H9 (cell line): ENCODE data around the gene MYO7A. TPM values are rescaled to one million over a fixed set of nuclear protein-coding genes. Genes with fewer than 3 reads are reported as not detected.

Experiments used
- DNase-seq: peaks from one replicate; pipeline ENCODE4 v3.0.0-alpha.2; 2017
- H2AFZ ChIP-seq: one replicate; pipeline ENCODE4 v1.6.1; 2013; ENCODE audit warnings: mild to moderate bottlenecking, low read length, control low read depth, moderate library complexity
- H2AK5ac ChIP-seq: 2 replicates; pipeline ENCODE4 v1.6.1; 2013; ENCODE audit warnings: low read length, control low read depth, mixed read lengths; ENCODE audit not compliant: insufficient read length
- H2BK120ac ChIP-seq: one replicate; pipeline ENCODE4 v1.6.1; 2013; ENCODE audit warnings: low read depth, mild to moderate bottlenecking, low read length, control low read depth, inconsistent platforms; ENCODE audit not compliant: poor library complexity, severe bottlenecking
- H2BK12ac ChIP-seq: 2 replicates; pipeline ENCODE4 v1.6.1; 2013; ENCODE audit warnings: low read length, control low read depth, mixed read lengths, low read depth; ENCODE audit not compliant: insufficient read length
- H2BK15ac ChIP-seq: 2 replicates; pipeline ENCODE4 v1.6.1; 2013; ENCODE audit warnings: low read depth, low read length, control low read depth
- H2BK20ac ChIP-seq: one replicate; pipeline ENCODE4 v1.6.1; 2013; ENCODE audit warnings: low read depth, mild to moderate bottlenecking, low read length, control low read depth, inconsistent platforms; ENCODE audit not compliant: poor library complexity, severe bottlenecking
- H2BK5ac ChIP-seq: 2 replicates; pipeline ENCODE4 v1.6.1; 2013; ENCODE audit warnings: low read length, control low read depth, mixed read lengths; ENCODE audit not compliant: insufficient read length
- H3K14ac ChIP-seq: 2 replicates; pipeline ENCODE4 v1.6.1; 2013; ENCODE audit warnings: low read length, control low read depth; ENCODE audit not compliant: insufficient read depth
- H3K18ac ChIP-seq: 2 replicates; pipeline ENCODE4 v1.6.1; 2013; ENCODE audit warnings: low read depth, mild to moderate bottlenecking, mixed read lengths, low read length, control low read depth; ENCODE audit not compliant: insufficient read length
- H3K23ac ChIP-seq: 2 replicates; pipeline ENCODE4 v1.6.1; 2013; ENCODE audit warnings: low read length, control low read depth, mixed read lengths, low read depth; ENCODE audit not compliant: insufficient read length
- H3K23me2 ChIP-seq: 2 replicates; pipeline ENCODE4 v1.6.1; 2013; ENCODE audit warnings: low read depth, mild to moderate bottlenecking, mixed read lengths, low read length, control low read depth; ENCODE audit not compliant: insufficient read length, poor library complexity, severe bottlenecking
- H3K27ac ChIP-seq: 2 replicates; pipeline ENCODE4 v1.5.1; 2013; ENCODE audit warnings: low read length, control low read depth, mixed read lengths, low read depth; ENCODE audit not compliant: insufficient read length
- H3K27me3 ChIP-seq: 2 replicates; pipeline ENCODE4 v1.6.1; 2013; ENCODE audit warnings: low read length, control low read depth, inconsistent platforms; ENCODE audit not compliant: insufficient read depth
- H3K4ac ChIP-seq: 2 replicates; pipeline ENCODE4 v1.6.1; 2013; ENCODE audit warnings: low read depth, mild to moderate bottlenecking, control low read depth, inconsistent platforms, low read length, moderate library complexity
- H3K4me1 ChIP-seq: 2 replicates; pipeline ENCODE4 v1.6.1; 2013; ENCODE audit warnings: low read length, control low read depth, inconsistent platforms; ENCODE audit not compliant: insufficient read depth
- H3K4me2 ChIP-seq: 2 replicates; pipeline ENCODE4 v1.6.1; 2013; ENCODE audit warnings: low read length, control low read depth, mixed read lengths; ENCODE audit not compliant: insufficient read length, insufficient read depth
- H3K56ac ChIP-seq: 2 replicates; pipeline ENCODE4 v1.6.1; 2013; ENCODE audit warnings: low read depth, mild to moderate bottlenecking, mixed read lengths, low read length, control low read depth; ENCODE audit not compliant: insufficient read length
- H3K79me1 ChIP-seq: 2 replicates; pipeline ENCODE4 v1.6.1; 2013; ENCODE audit warnings: low read depth, mild to moderate bottlenecking, moderate library complexity, low read length, control low read depth, inconsistent platforms; ENCODE audit not compliant: insufficient read depth, poor library complexity, severe bottlenecking
- H3K79me2 ChIP-seq: 2 replicates; pipeline ENCODE4 v1.6.1; 2013; ENCODE audit warnings: low read length, control low read depth, inconsistent platforms; ENCODE audit not compliant: insufficient read depth
- H3K9ac ChIP-seq: 2 replicates; pipeline ENCODE4 v1.6.1; 2013; ENCODE audit warnings: low read length, control low read depth, mixed read lengths; ENCODE audit not compliant: insufficient read length; ENCODE audit errors: extremely low read depth
- H3K9me3 ChIP-seq: one replicate; pipeline ENCODE4 v1.6.1; 2013; ENCODE audit warnings: low read depth, low read length, inconsistent platforms; ENCODE audit not compliant: control insufficient read depth
- H3T11ph ChIP-seq: one replicate; pipeline ENCODE4 v1.6.1; 2013; ENCODE audit warnings: mild to moderate bottlenecking, low read length, control low read depth, inconsistent platforms
- H4K20me1 ChIP-seq: one replicate; pipeline ENCODE4 v1.6.1; 2013; ENCODE audit not compliant: control insufficient read depth, insufficient read length, insufficient read depth
- H4K5ac ChIP-seq: 2 replicates; pipeline ENCODE4 v1.6.1; 2013; ENCODE audit warnings: low read depth, mild to moderate bottlenecking, mixed read lengths, low read length, control low read depth; ENCODE audit not compliant: insufficient read length
- H4K8ac ChIP-seq: replicated peaks from 2 replicates; pipeline ENCODE4 v1.6.1; 2013; ENCODE audit warnings: low read length, control low read depth, mixed read lengths, low read depth; ENCODE audit not compliant: insufficient read length
- H4K91ac ChIP-seq: 2 replicates; pipeline ENCODE4 v1.6.1; 2013; ENCODE audit warnings: low read depth, mild to moderate bottlenecking, moderate library complexity, mixed read lengths, low read length, control low read depth; ENCODE audit not compliant: insufficient read length
- H3K27ac Mint-ChIP-seq, 3 experiments: 2 replicates in 2 of 3; 3 replicates in 1 of 3; pipeline ENCODE4 v1.8.0; 2020 to 2021; ENCODE audit warnings: mixed read lengths in 3 of 3, mild to moderate bottlenecking in 1 of 3, moderate library complexity in 1 of 3
- H3K27me3 Mint-ChIP-seq: 2 replicates; pipeline ENCODE4 v1.8.0; 2021; ENCODE audit warnings: low read depth, mild to moderate bottlenecking, moderate library complexity, mixed read lengths
- H3K36me3 Mint-ChIP-seq, 3 experiments: 2 replicates in 2 of 3; 3 replicates in 1 of 3; pipeline ENCODE4 v1.8.0; 2020 to 2021; ENCODE audit warnings: low read depth in 3 of 3, mixed read lengths in 3 of 3; ENCODE audit not compliant: insufficient read depth in 1 of 3
- H3K4me1 Mint-ChIP-seq, 2 experiments: 2 replicates each; pipeline ENCODE4 v1.8.0; 2020; ENCODE audit warnings: mixed read lengths in 2 of 2
- H3K4me3 Mint-ChIP-seq, 2 experiments: 2 replicates in 1 of 2; 3 replicates in 1 of 2; pipeline ENCODE4 v1.8.0; 2020 to 2021; ENCODE audit warnings: mild to moderate bottlenecking in 2 of 2, mixed read lengths in 2 of 2, moderate library complexity in 1 of 2
- H3K9me3 Mint-ChIP-seq, 2 experiments: 2 replicates in 1 of 2; 3 replicates in 1 of 2; pipeline ENCODE4 v1.8.0; 2020; ENCODE audit warnings: mild to moderate bottlenecking in 2 of 2, mixed read lengths in 2 of 2, moderate library complexity in 1 of 2
- total RNA-seq: library from RNA; stranded (reverse); gene quantifications from 2 replicates; pipeline ENCODE4 v1.2.1, GENCODE V29; 2021
- TF ChIP-seq, protein P1 (sequence below): fragments of 200-600 bp; sonication (generic); conservative IDR thresholded peaks from 3 replicates; pipeline ENCODE4 v1.8.0; 2021; ENCODE audit warnings: antibody characterized with exemption, mild to moderate bottlenecking

Gene MYO7A
- total RNA-seq, 1 experiment from 2014 or later, result 1.6 TPM

DNA sequence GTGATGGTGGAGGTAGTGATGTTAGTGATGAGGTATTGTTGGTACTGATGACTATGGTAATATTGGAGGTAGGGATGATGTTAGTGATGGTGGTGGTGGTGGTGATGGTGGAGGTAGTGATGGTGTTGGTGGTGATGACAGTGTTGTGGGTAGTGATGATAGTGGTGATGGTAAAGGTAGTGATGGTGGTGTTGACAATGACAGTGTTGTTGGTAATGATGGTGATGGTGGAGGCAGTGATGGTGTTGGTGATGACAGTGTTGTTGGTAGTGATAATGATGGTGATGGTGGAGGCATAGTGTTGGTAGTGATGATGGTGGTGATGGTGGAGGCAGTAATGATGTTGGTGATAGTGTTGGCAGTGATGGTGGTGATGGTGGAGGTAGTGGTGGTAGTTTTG is 65.1 kb downstream of the MYO7A start:
- TF ChIP-seq, protein P1, sequence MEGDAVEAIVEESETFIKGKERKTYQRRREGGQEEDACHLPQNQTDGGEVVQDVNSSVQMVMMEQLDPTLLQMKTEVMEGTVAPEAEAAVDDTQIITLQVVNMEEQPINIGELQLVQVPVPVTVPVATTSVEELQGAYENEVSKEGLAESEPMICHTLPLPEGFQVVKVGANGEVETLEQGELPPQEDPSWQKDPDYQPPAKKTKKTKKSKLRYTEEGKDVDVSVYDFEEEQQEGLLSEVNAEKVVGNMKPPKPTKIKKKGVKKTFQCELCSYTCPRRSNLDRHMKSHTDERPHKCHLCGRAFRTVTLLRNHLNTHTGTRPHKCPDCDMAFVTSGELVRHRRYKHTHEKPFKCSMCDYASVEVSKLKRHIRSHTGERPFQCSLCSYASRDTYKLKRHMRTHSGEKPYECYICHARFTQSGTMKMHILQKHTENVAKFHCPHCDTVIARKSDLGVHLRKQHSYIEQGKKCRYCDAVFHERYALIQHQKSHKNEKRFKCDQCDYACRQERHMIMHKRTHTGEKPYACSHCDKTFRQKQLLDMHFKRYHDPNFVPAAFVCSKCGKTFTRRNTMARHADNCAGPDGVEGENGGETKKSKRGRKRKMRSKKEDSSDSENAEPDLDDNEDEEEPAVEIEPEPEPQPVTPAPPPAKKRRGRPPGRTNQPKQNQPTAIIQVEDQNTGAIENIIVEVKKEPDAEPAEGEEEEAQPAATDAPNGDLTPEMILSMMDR, result no peak
- H4K5ac ChIP-seq, result no peak overlapping the region
- no peaks in the 10 kb centered on the region for H3K9me3 ChIP-seq
- no peak overlapping the region for H3K9ac ChIP-seq
- H3K79me1 ChIP-seq, result no peaks in the 10 kb centered on the region
- Mint-ChIP-seq H3K27me3 (no peaks in the 10 kb centered on the region), H3K4me1 (peaks cover 5 to 11% of the 10 kb centered on the region in 2 experiments), H3K27ac (no peak overlapping the region), H3K36me3 (no peaks in the 10 kb centered on the region), H3K4me3 (no peak overlapping the region), H3K9me3 (no peaks in the 10 kb centered on the region)
- H4K91ac ChIP-seq, result no peak overlapping the region
- no peak overlapping the region for H2AFZ ChIP-seq
- H3K56ac ChIP-seq, result no peak overlapping the region
- no peaks in the 10 kb centered on the region for H3K23me2 ChIP-seq
- no peak overlapping the region for H3K14ac ChIP-seq
- no peaks in the 10 kb centered on the region for H3K79me2 ChIP-seq
- peaks cover 4% of the 10 kb centered on the region for H4K20me1 ChIP-seq
- H2BK5ac ChIP-seq, result no peak overlapping the region
- H4K8ac ChIP-seq, result no peak overlapping the region
- no peak overlapping the region for H3K4me2 ChIP-seq
- no peak overlapping the region for H3T11ph ChIP-seq
- no peak overlapping the region for H3K27ac ChIP-seq
- no peak overlapping the region for H2BK12ac ChIP-seq
- no peak for DNase-seq
- H3K23ac ChIP-seq, result no peak overlapping the region
- no peak overlapping the region for H2BK20ac ChIP-seq
- H3K4me1 ChIP-seq, result peaks cover 2% of the 10 kb centered on the region; the same call in 1 of the 2 replicates
- no peak overlapping the region for H2BK120ac ChIP-seq
- H3K4ac ChIP-seq, result no peak overlapping the region
- no peaks in the 10 kb centered on the region for H3K27me3 ChIP-seq
- no peak overlapping the region for H2AK5ac ChIP-seq
- H3K18ac ChIP-seq, result no peak overlapping the region
- H2BK15ac ChIP-seq, result no peak overlapping the region
